ENCODE measurements around the gene VWF.
"Not testable (repeated sequence)": the region's sequence is repeated elsewhere in the genome, so short reads cannot be mapped to it uniquely, and the experiment has no call there.

Gene VWF

GRCh38 chr12:6110006-6110405 lies 14.5 kb downstream of the VWF start:
- H2AFZ ChIP-seq = no peak overlapping the region
- no peaks in the 10 kb centered on the region for H3K36me3 ChIP-seq (ENCODE audit: control insufficient read depth, insufficient read depth, low read length)
- H3K4me3 ChIP-seq (ENCODE audit: low read depth, low read length) = no peak overlapping the region
- no peak overlapping the region for H3K9ac ChIP-seq
- H3K27ac ChIP-seq = no peak overlapping the region
- no peaks in the 10 kb centered on the region for H3K27me3 ChIP-seq (ENCODE audit: control insufficient read depth, insufficient read depth, low read length)
- H3K4me1 ChIP-seq = peaks cover 5% of the 10 kb centered on the region
- H3K9me3 ChIP-seq (ENCODE audit: control insufficient read depth, low read length) = no peaks in the 10 kb centered on the region
- TF ChIP-seq, protein P1, sequence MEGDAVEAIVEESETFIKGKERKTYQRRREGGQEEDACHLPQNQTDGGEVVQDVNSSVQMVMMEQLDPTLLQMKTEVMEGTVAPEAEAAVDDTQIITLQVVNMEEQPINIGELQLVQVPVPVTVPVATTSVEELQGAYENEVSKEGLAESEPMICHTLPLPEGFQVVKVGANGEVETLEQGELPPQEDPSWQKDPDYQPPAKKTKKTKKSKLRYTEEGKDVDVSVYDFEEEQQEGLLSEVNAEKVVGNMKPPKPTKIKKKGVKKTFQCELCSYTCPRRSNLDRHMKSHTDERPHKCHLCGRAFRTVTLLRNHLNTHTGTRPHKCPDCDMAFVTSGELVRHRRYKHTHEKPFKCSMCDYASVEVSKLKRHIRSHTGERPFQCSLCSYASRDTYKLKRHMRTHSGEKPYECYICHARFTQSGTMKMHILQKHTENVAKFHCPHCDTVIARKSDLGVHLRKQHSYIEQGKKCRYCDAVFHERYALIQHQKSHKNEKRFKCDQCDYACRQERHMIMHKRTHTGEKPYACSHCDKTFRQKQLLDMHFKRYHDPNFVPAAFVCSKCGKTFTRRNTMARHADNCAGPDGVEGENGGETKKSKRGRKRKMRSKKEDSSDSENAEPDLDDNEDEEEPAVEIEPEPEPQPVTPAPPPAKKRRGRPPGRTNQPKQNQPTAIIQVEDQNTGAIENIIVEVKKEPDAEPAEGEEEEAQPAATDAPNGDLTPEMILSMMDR (IDR thresholded peaks at IDR 0.05) = no peak
- no peak overlapping the region for H3K4me2 ChIP-seq (ENCODE audit: low read length)
- no peaks in the 10 kb centered on the region for H3K79me2 ChIP-seq

DNA sequence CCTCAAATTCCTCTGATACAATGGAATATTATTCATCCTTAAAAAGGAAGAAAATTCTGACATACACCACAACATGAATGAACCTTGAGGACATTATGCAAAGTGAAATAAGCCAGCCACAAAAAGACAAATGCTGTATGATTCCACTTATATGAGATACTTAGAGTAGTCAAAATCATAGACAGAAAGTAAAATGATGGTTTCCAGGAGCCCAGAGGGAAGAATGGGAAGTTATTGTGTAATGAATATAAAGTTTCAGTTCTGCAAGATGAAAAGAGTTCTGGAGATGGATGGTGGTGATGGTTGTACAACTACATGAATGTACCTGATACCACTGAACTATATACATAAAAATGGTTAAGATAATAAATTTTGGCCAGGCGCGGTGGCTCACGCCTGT lies 18.3 kb downstream of the VWF start:
- Histone ChIP-seq H3K9ac (no peak overlapping the region), H3K4me1 (no peaks in the 10 kb centered on the region), H3K27me3 (ENCODE audit: control insufficient read depth, insufficient read depth, low read length) (no peaks in the 10 kb centered on the region), H3K4me2 (ENCODE audit: low read length) (no peak overlapping the region), H3K4me3 (ENCODE audit: low read depth, low read length) (no peak overlapping the region), H3K9me3 (ENCODE audit: control insufficient read depth, low read length) (no peaks in the 10 kb centered on the region), H3K36me3 (ENCODE audit: control insufficient read depth, insufficient read depth, low read length) (no peaks in the 10 kb centered on the region), H3K79me2 (no peaks in the 10 kb centered on the region), H3K27ac (no peak overlapping the region), H2AFZ (no peak overlapping the region)
- TF ChIP-seq, protein P1 (IDR thresholded peaks at IDR 0.05) = no peak

GRCh38 chr12:6104842-6105241 lies 19.6 kb downstream of the VWF start:
- H3K27ac ChIP-seq = no peak overlapping the region
- no peak overlapping the region for H3K9ac ChIP-seq
- H2AFZ ChIP-seq = no peak overlapping the region
- H3K4me1 ChIP-seq = no peaks in the 10 kb centered on the region
- TF ChIP-seq, protein P1 (IDR thresholded peaks at IDR 0.05) = no peak
- H3K27me3 ChIP-seq (ENCODE audit: control insufficient read depth, insufficient read depth, low read length) = no peaks in the 10 kb centered on the region
- no peaks in the 10 kb centered on the region for H3K9me3 ChIP-seq (ENCODE audit: control insufficient read depth, low read length)
- no peaks in the 10 kb centered on the region for H3K36me3 ChIP-seq (ENCODE audit: control insufficient read depth, insufficient read depth, low read length)
- no peak overlapping the region for H3K4me3 ChIP-seq (ENCODE audit: low read depth, low read length)
- H3K4me2 ChIP-seq (ENCODE audit: low read length) = no peak overlapping the region
- no peaks in the 10 kb centered on the region for H3K79me2 ChIP-seq

DNA sequence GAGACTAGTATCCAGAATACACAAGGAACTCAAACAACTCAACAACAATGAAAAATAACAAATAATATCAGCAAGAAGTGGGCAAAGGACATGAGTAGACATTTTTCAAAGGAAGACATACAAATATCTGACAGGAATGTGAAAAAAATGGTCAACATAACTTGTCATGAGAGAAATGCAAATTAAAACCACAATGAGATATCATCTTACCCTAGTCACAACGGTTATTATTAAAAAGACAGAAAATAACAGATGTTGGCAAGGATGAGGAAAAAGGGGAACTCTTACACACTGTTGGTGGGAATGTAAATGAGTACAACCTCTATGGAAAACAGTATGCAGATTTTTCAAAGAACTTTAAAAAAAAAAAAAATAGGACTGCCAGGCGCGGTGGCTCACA lies 20.4 kb downstream of the VWF start:
- no peaks in the 10 kb centered on the region for H3K9me3 ChIP-seq (ENCODE audit: control insufficient read depth, low read length)
- H3K4me1 ChIP-seq = no peaks in the 10 kb centered on the region
- H3K36me3 ChIP-seq (ENCODE audit: control insufficient read depth, insufficient read depth, low read length) = no peaks in the 10 kb centered on the region
- H3K4me3 ChIP-seq (ENCODE audit: low read depth, low read length) = no peak overlapping the region
- no peak overlapping the region for H3K4me2 ChIP-seq (ENCODE audit: low read length)
- H3K9ac ChIP-seq = no peak overlapping the region
- H3K79me2 ChIP-seq = no peaks in the 10 kb centered on the region
- TF ChIP-seq, protein P1 (IDR thresholded peaks at IDR 0.05) = no peak
- H3K27me3 ChIP-seq (ENCODE audit: control insufficient read depth, insufficient read depth, low read length) = no peaks in the 10 kb centered on the region
- no peak overlapping the region for H2AFZ ChIP-seq
- H3K27ac ChIP-seq = no peak overlapping the region

DNA sequence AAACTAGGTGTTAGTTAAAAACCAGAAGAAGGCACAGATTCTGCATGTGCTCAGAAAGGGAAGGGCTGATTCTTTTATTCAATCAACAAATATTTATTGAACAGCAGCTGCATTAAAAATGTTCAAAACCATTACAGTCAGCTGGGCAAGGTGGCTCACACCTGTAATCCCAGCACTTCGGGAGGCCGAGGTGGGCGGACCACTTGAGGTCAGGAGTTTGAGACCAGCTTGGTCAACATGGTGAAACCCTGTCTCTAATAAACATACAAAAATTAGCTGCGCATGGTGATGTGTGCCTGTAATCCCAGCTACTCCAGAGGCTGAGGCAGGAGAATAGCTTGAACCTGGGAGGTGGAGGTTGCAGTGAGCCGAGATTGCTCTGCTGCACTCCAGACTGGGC lies 22.4 kb downstream of the VWF start:
- H2AFZ ChIP-seq; H3K4me2 ChIP-seq (ENCODE audit: low read length); H3K27ac ChIP-seq; H3K79me2 ChIP-seq; H3K9ac ChIP-seq; H3K4me1 ChIP-seq; H3K27me3 ChIP-seq (ENCODE audit: control insufficient read depth, insufficient read depth, low read length); H3K9me3 ChIP-seq (ENCODE audit: control insufficient read depth, low read length); H3K4me3 ChIP-seq (ENCODE audit: low read depth, low read length); H3K36me3 ChIP-seq (ENCODE audit: control insufficient read depth, insufficient read depth, low read length): not testable (repeated sequence)
